Cardiac fibroblast (primary cell): ENCODE measurements around the gene UBE3B.

Experiments used
- DNase-seq, 2 donors: peaks; one replicate each; pipeline versions ENCODE4 v3.0.0 to v3.0.0-alpha.2; 2010; ENCODE audit warnings: low read depth in 2 of 2
- H3K4me3 ChIP-seq, 2 donors: replicated peaks in 1 of 2; 1 replicate in 1 of 2; 2 replicates in 1 of 2; pipeline ENCODE4 v1.5.1; 2011; ENCODE audit warnings: low read depth in 2 of 2, low read length in 2 of 2, mild to moderate bottlenecking in 2 of 2, moderate library complexity in 1 of 2
- TF ChIP-seq, protein P1 (sequence below): IDR thresholded peaks from one replicate; pipeline ENCODE4 v1.5.1; 2011; ENCODE audit warnings: low read depth, mild to moderate bottlenecking, low read length, inconsistent platforms

UBE3B gene

DNA sequence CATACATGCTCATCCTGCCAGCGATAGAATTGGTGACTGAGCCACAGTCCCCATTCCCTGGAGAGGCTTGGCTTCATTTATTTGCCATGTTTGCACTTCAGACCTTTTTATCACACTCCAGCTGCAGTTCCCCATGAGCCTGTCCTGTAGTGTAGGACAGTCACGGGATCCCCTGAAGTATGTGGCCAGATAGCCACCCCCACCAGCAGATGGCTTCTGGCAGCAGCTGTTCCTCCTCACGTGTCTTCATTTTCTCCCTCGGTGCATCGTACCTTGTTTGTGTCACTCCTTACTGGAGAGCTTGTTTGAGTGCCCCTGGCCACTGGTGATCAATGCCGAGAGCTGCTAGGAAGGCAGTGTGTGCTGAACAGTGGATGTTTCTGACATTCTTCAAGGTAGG is 40.2 kb downstream of the UBE3B start:
- H3K4me3 ChIP-seq, result no peak overlapping the region
- TF ChIP-seq, protein P1, sequence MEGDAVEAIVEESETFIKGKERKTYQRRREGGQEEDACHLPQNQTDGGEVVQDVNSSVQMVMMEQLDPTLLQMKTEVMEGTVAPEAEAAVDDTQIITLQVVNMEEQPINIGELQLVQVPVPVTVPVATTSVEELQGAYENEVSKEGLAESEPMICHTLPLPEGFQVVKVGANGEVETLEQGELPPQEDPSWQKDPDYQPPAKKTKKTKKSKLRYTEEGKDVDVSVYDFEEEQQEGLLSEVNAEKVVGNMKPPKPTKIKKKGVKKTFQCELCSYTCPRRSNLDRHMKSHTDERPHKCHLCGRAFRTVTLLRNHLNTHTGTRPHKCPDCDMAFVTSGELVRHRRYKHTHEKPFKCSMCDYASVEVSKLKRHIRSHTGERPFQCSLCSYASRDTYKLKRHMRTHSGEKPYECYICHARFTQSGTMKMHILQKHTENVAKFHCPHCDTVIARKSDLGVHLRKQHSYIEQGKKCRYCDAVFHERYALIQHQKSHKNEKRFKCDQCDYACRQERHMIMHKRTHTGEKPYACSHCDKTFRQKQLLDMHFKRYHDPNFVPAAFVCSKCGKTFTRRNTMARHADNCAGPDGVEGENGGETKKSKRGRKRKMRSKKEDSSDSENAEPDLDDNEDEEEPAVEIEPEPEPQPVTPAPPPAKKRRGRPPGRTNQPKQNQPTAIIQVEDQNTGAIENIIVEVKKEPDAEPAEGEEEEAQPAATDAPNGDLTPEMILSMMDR, result no peak
- no peak for DNase-seq

DNA sequence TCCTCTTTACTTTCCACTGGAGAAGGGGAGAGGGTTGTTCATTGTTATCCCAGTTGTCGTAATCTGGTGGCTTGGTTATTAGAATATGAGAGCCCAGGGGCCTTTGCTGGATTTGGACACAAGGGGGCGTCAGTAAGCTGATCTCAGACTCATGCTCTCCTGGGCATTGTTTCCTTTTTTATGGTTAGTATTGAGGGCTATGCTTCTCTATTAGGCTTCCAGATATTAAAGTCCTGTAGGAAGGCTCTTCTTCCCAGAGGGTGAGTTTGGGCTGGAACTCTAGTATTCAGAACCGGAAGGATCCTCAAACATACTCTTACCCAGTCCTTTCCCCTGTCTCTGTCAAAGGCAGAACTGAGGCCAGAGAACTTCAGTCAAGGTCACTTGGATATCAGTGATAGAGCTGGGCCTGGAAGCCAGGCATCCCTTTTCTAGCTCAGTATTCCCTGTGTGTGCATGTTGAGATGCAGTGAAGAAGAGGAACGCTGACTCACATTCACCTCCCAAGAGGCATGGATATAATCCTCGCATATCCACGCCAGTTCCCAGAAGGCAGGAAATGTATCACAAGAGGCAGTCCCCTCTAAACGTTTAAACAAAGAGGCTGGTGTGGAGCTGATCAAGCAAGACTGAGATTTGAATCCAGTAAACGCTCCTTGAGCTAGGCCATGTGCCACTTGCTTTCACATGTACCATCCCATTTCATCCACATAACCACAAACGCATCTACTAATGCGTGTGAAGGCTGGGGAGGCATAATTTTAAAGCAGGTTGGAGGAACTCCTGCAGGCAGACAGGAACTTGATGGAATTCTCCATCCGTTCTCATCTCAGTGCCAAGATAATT is 41.6 kb downstream of the UBE3B start:
- DNase-seq, result peak; percentile 91 to 92
- no peak overlapping the region for H3K4me3 ChIP-seq
- TF ChIP-seq, protein P1, result peak; percentile 91

DNA sequence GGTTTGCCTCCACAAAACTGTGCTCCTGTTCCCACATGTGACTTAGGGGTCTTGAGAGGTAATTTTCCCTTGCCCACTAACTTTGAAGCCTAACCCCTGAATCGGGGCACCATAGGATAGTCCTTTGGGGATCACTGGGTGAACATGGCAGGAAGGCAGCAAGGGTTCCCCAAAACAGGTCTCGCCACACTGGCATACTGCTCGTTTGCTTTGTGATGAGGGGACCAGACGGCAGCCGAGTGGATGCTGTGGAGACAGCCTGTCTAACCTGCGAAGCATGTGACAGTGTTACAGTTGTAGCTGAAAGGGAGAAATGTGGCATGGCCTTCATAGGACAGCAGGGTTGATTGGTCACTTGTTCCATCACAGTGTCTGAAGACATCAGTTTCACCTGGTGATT is 42.4 kb downstream of the UBE3B start:
- TF ChIP-seq, protein P1, result no peak
- no peak overlapping the region for H3K4me3 ChIP-seq
- DNase-seq, result no peak

DNA sequence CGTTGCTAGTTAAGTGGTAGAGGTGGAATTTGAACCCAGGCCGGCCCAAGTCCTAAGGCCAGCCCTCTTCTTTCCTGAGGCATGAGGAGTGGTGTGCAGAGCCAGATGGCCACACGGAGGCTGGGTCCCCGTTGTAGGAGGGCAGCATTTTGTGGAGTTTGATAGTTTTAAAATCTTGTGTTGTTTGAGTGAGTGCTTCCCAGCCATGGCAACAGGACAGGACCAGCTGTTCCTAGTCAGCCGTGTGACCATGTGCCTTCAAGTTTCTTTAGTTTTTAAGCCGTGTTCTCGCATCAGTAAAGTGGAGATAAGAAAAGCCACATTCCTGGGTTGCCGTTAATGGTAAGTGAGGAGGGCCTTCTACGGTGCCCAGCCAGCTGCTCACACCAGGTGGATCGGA is 44.4 kb downstream of the UBE3B start:
- no peak overlapping the region for H3K4me3 ChIP-seq
- TF ChIP-seq, protein P1, result no peak
- no peak for DNase-seq

DNA sequence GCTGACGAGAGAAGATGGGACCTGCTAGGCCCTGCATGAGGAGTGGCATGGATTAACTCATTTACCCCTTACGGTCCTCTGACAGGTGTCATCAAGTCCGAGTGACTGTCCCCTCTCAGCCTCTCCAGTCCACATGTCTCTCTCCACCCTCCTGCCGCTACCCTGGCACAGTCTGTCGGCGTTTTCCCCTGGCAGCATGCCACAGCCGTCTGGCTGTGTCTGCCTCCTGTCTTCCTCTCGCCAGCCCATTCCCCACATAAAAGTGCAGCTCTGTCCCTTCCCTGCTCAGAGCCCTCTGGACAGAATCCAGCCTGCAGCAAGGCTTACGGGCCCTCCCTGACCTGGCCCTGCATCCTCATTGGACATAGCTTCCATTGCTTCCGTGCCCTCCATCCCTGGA is 45.6 kb downstream of the UBE3B start:
- TF ChIP-seq, protein P1, result no peak
- DNase-seq, result no peak
- no peak overlapping the region for H3K4me3 ChIP-seq

DNA sequence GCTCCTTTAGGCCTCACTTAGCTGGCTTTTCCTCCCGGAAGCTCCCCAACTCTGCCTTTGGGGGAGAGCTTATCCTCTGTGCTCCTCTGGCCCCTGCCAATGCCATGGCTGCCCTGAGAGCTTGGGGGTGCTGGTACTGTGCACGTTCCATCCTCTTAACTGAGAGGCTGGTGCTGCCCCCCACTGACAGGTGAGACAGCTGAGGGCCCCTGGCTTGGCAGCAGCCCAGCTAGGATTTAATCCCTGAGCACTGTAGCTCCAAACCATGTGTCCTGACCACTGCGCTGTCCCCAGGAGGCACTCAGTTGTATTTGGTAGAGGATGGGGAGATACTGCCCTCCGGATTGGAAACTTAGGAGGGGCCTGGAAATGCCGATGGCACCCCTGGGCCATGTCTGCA is 46.1 kb downstream of the UBE3B start:
- TF ChIP-seq, protein P1, result no peak
- H3K4me3 ChIP-seq, result no peak overlapping the region
- DNase-seq, result no peak
